HFFc6 (cell line): ENCODE measurements around the gene DENND5B. TPM values are rescaled to one million over a fixed set of nuclear protein-coding genes. Genes with fewer than 3 reads are reported as not detected.

ENCODE experiments used
- DNase-seq: peaks from one replicate; pipeline ENCODE4 v3.0.0-alpha.2; 2018
- H3K27ac Mint-ChIP-seq: 2 replicates; pipeline ENCODE4 v1.8.0; 2020; ENCODE audit warnings: mild to moderate bottlenecking, mixed read lengths
- H3K27me3 Mint-ChIP-seq: 2 replicates; pipeline ENCODE4 v1.8.0; 2021; ENCODE audit warnings: mild to moderate bottlenecking, moderate library complexity, mixed read lengths; ENCODE audit not compliant: insufficient read depth
- H3K36me3 Mint-ChIP-seq: 2 replicates; pipeline ENCODE4 v1.8.0; 2021; ENCODE audit warnings: low read depth, mixed read lengths
- H3K4me1 Mint-ChIP-seq: 2 replicates; pipeline ENCODE4 v1.8.0; 2020; ENCODE audit warnings: low read depth, mixed read lengths
- H3K4me3 Mint-ChIP-seq: 2 replicates; pipeline ENCODE4 v1.8.0; 2020; ENCODE audit warnings: mild to moderate bottlenecking, moderate library complexity, mixed read lengths
- H3K9me3 Mint-ChIP-seq: 2 replicates; pipeline ENCODE4 v1.8.0; 2020; ENCODE audit warnings: mild to moderate bottlenecking, mixed read lengths
- total RNA-seq, 6 experiments: library from RNA; stranded (reverse); fragmentation: NEBNext Ultra II Directional; extraction: Animal tissue kit (Norgen Biotek cat#: 25700); gene quantifications; 2 replicates in 1 of 6; 3 replicates in 5 of 6; pipeline ENCODE4 v1.2.3, GENCODE V29; 2021
- TF ChIP-seq, protein P1 (sequence below): fragments of 200-600 bp; sonication (generic); IDR thresholded peaks from 2 replicates; pipeline ENCODE4 v1.5.0; 2021; ENCODE audit warnings: antibody characterized with exemption, mild to moderate bottlenecking

The DENND5B gene
- total RNA-seq, 6 experiments from 2014 or later: 9.5 to 11.4 (median 10.1) TPM

DNA sequence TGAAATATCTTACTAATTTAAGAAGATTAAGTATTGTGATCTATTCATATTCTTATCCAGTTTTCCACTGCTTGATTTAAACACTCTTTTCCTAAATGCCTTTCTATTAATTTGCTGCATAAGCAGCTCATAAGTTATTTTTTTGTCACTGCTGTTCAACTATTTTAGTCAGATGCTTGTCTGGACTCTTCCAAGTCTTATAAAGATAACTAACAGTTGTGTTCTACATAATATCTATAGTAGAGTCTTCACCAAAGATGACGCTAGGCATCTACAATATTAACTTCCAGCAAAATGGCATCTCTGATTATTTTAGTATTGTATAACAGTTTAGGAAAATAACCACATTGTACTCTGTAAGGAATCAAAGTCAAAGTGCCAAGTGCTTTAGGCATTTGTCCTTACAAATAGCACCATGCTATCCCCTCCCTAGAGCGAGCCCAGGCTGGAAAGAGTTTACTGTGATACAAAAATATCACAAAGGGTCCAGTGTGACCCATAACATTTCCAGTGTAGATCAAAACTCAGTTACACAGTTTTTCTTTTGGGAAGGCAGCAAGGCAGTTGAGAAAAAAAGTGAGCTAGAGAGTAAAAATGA is 98.2 kb downstream of the DENND5B start:
- Mint-ChIP-seq H3K36me3 (peaks cover 22% of the 10 kb centered on the region), H3K4me1 (peaks cover 60% of the 10 kb centered on the region), H3K27ac (peak overlapping the region; percentile 85), H3K4me3 (peak overlapping the region; percentile 40; the same call in 1 of the 2 replicates), H3K9me3 (no peaks in the 10 kb centered on the region), H3K27me3 (no peaks in the 10 kb centered on the region)
- DNase-seq: no peak
- TF ChIP-seq, protein P1, sequence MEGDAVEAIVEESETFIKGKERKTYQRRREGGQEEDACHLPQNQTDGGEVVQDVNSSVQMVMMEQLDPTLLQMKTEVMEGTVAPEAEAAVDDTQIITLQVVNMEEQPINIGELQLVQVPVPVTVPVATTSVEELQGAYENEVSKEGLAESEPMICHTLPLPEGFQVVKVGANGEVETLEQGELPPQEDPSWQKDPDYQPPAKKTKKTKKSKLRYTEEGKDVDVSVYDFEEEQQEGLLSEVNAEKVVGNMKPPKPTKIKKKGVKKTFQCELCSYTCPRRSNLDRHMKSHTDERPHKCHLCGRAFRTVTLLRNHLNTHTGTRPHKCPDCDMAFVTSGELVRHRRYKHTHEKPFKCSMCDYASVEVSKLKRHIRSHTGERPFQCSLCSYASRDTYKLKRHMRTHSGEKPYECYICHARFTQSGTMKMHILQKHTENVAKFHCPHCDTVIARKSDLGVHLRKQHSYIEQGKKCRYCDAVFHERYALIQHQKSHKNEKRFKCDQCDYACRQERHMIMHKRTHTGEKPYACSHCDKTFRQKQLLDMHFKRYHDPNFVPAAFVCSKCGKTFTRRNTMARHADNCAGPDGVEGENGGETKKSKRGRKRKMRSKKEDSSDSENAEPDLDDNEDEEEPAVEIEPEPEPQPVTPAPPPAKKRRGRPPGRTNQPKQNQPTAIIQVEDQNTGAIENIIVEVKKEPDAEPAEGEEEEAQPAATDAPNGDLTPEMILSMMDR: no peak

DNA sequence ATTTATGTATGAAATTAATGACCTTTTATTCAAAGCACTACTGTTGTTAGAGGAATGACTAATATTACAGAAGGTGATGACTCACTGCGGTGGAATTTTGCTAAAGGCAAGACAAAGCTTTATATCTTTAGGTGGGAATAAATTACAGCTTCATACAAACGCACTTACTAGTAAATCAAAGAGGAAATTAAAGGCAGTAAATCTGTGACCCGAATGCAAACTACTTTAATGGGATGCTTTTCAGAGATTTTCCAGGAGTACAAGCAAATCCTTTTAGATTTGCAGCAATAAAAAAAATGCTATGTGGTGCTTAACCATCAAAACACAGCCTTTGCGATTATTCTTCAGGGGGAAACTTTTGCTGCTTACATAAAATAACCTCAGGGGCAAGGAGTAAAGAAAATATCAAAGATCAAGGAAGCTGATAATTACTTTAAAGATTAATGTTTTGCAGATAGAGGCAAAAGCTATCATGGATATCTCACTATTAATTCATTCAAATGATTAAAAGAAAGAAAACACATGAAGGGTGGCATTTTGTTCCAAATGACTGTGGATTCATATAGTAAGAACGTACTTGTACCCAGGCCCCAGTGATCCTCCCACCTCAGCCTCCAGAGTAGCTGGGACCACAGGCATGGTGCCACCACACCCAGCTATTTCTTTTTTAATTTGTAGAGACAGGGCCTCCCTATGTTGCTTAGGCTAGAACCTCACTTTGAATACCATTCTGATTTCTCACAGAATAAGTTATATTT is 98.9 kb downstream of the DENND5B start:
- H3K4me3 Mint-ChIP-seq: peak overlapping the region; percentile 40
- TF ChIP-seq, protein P1: no peak
- DNase-seq: peak; percentile 86
- peak overlapping the region; percentile 85 for H3K27ac Mint-ChIP-seq
- H3K9me3 Mint-ChIP-seq: no peaks in the 10 kb centered on the region
- H3K4me1 Mint-ChIP-seq: peaks cover 55% of the 10 kb centered on the region
- H3K36me3 Mint-ChIP-seq: peaks cover 22% of the 10 kb centered on the region
- H3K27me3 Mint-ChIP-seq: no peaks in the 10 kb centered on the region

DNA sequence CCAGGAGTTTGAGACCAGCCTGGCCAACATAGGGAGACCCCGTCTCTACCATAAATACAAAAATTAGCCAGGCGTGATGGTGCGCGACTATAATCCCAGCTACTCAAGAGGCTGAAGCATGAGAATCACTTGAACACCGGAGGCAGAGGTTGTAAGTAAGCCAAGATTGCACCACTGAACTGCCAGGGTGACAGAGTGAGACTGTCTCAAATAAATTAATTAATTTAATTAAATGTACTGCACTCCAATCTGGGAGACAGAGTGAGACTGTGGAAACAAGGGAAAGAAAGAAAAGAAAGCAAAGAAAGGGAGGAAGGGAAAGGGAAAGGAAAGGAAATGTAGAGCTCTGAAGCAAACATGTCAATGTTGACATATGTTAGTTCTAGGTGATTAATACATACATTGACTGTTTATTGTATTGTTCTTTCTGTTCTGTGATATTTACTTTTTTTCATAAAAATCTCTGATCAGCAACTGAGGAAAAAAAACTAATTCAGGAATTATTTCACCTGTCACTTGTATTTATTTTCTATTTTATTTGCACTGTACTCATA is 99.6 kb downstream of the DENND5B start:
- Mint-ChIP-seq H3K27ac (peak overlapping the region; percentile 85; the same call in 1 of the 2 replicates), H3K9me3 (no peaks in the 10 kb centered on the region), H3K27me3 (no peaks in the 10 kb centered on the region), H3K4me1 (peaks cover 54% of the 10 kb centered on the region), H3K36me3 (peaks cover 22% of the 10 kb centered on the region), H3K4me3 (peak overlapping the region; percentile 40; the same call in 1 of the 2 replicates)
- no peak for DNase-seq
- TF ChIP-seq, protein P1: no peak

DNA sequence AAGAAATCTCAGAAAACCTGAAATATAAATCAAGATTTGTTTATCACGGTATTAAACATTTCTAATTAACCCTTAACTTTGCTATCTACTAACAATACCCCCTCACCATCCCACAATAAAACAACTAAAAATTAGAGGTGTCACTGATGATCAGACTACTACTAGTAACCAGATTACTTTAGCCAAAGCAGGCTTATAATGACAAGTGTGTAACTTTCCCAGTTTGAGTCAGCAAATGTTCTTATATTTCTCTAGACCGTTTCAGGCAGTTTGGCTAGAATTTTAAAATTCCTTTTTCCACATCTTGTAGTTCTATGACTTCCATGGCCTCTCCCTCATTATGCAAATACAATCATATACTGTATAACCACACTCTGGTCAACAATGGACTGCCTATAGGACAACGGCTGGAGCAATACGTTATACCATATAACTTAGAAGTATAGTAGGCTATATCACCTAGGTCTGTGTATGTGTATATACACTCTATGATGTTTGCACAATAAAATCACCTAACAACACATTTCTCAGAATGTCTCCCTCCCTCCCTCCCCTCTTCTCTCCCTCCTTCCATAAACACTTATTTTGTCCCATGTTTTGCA is 102.1 kb downstream of the DENND5B start:
- H3K4me3 Mint-ChIP-seq: no peak overlapping the region
- peaks cover 47% of the 10 kb centered on the region for H3K4me1 Mint-ChIP-seq
- H3K27ac Mint-ChIP-seq: no peak overlapping the region
- no peak for DNase-seq
- no peaks in the 10 kb centered on the region for H3K27me3 Mint-ChIP-seq
- H3K36me3 Mint-ChIP-seq: peaks cover 16% of the 10 kb centered on the region
- TF ChIP-seq, protein P1: no peak
- no peaks in the 10 kb centered on the region for H3K9me3 Mint-ChIP-seq

DNA sequence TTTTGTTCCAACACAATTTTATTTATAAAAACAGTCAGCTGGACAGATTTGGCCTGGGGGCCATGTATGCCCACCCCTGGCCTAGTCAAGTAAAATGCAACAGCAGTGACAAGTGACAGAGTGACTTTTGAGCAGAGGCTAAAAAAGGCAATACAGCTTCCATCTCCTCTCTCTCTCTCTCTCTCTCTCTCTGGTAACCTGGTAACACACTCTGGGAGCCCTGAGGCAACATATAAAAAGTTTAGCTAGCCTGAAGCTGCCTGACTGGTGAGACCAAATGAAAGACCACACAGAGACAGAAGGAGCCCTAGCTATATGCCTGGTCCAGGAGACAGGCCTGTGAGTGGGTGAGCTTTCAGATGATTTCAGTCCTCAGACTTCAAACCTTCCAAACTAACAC is 105.4 kb downstream of the DENND5B start:
- no peak overlapping the region for H3K4me3 Mint-ChIP-seq
- peak; percentile 47 for DNase-seq
- peaks cover 32% of the 10 kb centered on the region for H3K4me1 Mint-ChIP-seq
- H3K9me3 Mint-ChIP-seq: no peaks in the 10 kb centered on the region
- TF ChIP-seq, protein P1: no peak
- H3K36me3 Mint-ChIP-seq: peaks cover 29% of the 10 kb centered on the region
- peaks cover 7% of the 10 kb centered on the region for H3K27me3 Mint-ChIP-seq
- H3K27ac Mint-ChIP-seq: no peak overlapping the region
